ENCODE data around the gene COL27A1. TPM values are rescaled to one million over a fixed set of nuclear protein-coding genes. Genes with fewer than 3 reads are reported as not detected.
A peak's percentile ranks its signal among the peaks of the same experiment; 100 is the strongest.

The COL27A1 gene
- total and polyA plus RNA-seq, 12 donors = 3.0 to 99.8 (median 11.9) TPM

DNA sequence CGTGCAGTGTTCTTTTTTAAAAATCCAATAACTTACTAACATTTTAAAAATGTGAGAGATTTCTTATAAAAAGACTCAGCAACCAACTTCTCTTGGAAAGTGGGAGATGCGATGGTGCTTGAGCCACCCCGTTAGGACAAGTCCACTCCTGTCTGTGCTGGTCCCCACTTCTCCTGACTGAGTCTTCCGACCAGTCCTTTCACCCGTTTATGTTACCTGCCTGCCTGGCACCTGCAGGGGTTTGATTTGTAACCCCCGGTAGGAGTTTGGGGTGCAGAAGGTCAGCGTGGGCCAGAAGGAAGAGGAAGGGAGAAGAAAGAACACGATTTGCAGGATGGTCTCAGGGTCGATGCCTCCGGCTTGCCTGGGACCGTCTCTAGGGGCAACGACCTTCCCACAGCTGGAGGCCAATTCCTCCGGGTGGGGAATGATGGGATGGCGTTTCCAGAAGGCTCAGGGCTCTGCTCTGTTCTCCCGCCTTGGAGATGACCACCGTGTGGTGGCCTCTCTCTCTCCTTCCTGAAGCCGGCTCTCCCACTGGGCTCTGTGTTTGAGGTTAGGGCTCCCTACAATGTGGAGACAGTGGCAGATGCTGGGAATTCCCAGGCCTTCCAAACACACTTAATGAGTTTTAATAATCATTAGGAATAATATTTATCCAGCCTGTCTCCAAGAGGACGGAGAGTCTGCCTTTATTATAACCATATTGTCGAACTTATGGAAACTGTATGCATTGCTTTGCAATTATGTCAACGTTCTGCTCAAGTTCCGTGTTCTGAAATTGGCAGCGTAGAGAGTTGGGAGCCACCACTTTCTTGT lies 14.8 kb downstream of the COL27A1 start:
- Histone ChIP-seq H3K36me3 (replicated peaks in 1 of 2) (no peaks in the 10 kb centered on the region), H3K27me3 (no peaks in the 10 kb centered on the region), H3K4me1 (replicated peaks in 1 of 2) (peaks cover 0 to 30% of the 10 kb centered on the region in 2 donors), H3K9me3 (replicated peaks in 1 of 3) (no peaks in the 10 kb centered on the region), H3K4me3 (no peak overlapping the region), H3K27ac (peak overlapping the region in 1 of 5 donors; percentile 52)
- no peak for DNase-seq
- intact Hi-C loops (cut with DNase I) = no loop called here
- WGBS, 4 donors = 58 to 68% (median 65%) methylated on average over 22 of the region's 22 CpGs
- TF ChIP-seq, protein P1, sequence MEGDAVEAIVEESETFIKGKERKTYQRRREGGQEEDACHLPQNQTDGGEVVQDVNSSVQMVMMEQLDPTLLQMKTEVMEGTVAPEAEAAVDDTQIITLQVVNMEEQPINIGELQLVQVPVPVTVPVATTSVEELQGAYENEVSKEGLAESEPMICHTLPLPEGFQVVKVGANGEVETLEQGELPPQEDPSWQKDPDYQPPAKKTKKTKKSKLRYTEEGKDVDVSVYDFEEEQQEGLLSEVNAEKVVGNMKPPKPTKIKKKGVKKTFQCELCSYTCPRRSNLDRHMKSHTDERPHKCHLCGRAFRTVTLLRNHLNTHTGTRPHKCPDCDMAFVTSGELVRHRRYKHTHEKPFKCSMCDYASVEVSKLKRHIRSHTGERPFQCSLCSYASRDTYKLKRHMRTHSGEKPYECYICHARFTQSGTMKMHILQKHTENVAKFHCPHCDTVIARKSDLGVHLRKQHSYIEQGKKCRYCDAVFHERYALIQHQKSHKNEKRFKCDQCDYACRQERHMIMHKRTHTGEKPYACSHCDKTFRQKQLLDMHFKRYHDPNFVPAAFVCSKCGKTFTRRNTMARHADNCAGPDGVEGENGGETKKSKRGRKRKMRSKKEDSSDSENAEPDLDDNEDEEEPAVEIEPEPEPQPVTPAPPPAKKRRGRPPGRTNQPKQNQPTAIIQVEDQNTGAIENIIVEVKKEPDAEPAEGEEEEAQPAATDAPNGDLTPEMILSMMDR (IDR thresholded peaks at IDR 0.05) = no peak
- TF ChIP-seq POLR2A (IDR thresholded peaks at IDR 0.05) = no peak

DNA sequence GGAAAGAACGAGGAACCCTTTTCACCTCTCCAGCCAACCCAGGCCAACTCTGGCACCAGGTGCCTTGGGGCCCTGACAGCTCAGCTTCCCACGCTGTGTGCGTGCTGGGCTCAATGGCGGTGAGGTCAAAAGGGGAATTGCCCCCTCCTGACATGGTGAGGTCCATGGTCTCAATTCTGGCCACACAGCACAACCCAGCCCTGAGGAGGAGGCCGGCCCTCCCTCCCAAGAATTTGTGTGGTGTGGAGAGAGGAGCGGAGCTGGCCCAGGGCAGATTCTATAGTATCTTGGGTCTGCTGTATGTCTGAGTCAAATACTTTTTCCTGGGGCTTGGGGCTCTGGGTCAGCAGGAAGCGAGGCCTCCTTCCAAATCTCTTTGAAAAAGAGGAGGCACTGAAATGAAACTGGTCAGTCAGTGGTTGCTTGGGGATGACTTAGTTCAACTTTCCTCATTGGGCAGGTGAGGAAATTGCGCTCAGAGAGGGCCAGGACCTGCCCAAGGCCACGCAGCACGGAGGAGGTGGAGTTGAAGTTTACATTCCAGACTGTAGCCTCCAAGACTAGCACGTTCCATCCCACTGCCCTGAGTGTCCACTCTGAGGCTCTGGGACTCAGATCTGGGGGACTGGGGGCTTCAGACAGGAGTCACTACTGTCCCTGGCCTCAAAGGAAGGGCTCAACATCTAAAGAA lies 15.6 kb downstream of the COL27A1 start:
- Histone ChIP-seq H3K9me3 (replicated peaks in 1 of 3) (no peaks in the 10 kb centered on the region), H3K36me3 (replicated peaks in 1 of 2) (no peaks in the 10 kb centered on the region), H3K27me3 (no peaks in the 10 kb centered on the region), H3K4me3 (no peak overlapping the region), H3K4me1 (replicated peaks in 1 of 2) (peaks cover 0 to 37% of the 10 kb centered on the region in 2 donors), H3K27ac (peak overlapping the region in 2 of 5 donors; percentile 52 to 84)
- intact Hi-C loops (cut with DNase I) = no loop called here
- WGBS, 4 donors = 86 to 89% (median 88%) methylated on average over 7 to 11 of the region's 11 CpGs
- no peak for DNase-seq
- no peak for TF ChIP-seq POLR2A (IDR thresholded peaks at IDR 0.05)
- TF ChIP-seq, protein P1 (IDR thresholded peaks at IDR 0.05) = no peak

DNA sequence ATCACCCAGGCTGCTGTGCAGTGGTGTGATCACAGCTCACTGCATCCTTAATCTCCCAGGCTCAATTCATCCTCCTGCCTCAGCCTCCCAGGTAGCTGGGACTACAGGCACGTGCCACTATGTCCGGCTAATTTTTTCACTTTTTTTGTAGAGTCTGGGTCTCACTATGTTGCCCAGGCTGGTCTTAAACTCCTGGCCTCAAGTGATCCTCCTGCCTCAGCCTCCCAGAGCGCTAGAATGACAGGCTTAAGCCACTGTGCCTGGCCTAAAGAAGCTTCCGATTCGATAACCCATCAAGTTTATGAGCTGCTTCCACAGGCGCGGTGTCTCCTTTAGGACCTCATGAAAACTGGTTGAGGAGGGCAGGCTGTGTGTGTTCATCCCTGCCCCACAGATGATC lies 16.2 kb downstream of the COL27A1 start:
- 94 to 97% (median 96%) methylated on average over 7 of the region's 7 CpGs for WGBS, 4 donors
- no peak for TF ChIP-seq POLR2A (IDR thresholded peaks at IDR 0.05)
- TF ChIP-seq, protein P1 (IDR thresholded peaks at IDR 0.05) = no peak
- no peak overlapping the region for H3K4me3 ChIP-seq
- H3K27me3 ChIP-seq = no peaks in the 10 kb centered on the region
- peaks cover 1 to 43% of the 10 kb centered on the region in 2 donors for H3K4me1 ChIP-seq (replicated peaks in 1 of 2)
- H3K9me3 ChIP-seq (replicated peaks in 1 of 3) = no peaks in the 10 kb centered on the region
- no peak for DNase-seq
- H3K27ac ChIP-seq = peak overlapping the region in 1 of 5 donors; percentile 84
- intact Hi-C loops (cut with DNase I) = no loop called here
- H3K36me3 ChIP-seq (replicated peaks in 1 of 2) = no peaks in the 10 kb centered on the region

All from adrenal gland (tissue), 12 donors.